ENCODE data around the gene KCTD19.

The KCTD19 gene

DNA sequence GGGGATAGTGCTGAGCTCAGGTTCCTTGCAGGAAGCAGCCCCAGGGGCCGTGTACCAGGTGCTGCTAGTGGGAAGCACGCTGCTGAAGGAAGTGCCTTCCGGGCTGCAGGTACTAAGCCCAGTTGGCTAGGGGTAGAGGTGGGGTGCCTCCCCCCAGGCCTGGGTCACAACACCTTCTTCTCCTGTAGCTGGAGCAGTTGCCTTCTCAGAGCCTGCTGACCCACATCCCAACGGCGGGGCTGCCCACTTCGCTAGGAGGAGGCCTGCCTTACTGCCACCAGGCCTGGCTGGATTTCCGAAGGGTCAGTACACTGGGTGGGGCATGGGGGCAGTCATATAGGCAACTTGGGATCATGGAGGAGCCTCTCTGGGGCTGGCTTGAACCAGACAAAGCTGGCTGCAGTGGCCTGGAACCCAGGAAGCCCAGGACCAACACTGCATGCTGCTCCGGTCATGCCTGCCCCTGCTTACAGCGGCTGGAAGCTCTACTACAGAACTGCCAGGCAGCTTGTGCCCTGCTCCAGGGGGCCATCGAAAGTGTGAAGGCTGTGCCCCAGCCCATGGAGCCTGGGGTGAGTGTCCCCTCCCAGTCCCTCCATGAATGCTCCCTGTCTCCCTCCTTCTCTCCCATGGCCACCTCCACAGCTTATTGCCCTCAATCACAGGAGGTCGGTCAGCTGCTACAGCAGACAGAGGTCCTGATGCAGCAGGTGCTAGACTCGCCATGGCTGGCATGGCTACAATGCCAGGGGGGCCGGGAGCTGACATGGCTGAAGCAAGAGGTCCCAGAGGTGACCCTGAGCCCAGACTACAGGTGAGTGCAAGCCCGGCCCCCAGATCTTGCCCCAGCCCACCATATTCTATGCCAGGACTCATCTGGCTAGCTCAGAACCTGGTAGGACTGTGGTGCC, 44.8 kb downstream of the KCTD19 start:
- no peak for DNase-seq

DNA sequence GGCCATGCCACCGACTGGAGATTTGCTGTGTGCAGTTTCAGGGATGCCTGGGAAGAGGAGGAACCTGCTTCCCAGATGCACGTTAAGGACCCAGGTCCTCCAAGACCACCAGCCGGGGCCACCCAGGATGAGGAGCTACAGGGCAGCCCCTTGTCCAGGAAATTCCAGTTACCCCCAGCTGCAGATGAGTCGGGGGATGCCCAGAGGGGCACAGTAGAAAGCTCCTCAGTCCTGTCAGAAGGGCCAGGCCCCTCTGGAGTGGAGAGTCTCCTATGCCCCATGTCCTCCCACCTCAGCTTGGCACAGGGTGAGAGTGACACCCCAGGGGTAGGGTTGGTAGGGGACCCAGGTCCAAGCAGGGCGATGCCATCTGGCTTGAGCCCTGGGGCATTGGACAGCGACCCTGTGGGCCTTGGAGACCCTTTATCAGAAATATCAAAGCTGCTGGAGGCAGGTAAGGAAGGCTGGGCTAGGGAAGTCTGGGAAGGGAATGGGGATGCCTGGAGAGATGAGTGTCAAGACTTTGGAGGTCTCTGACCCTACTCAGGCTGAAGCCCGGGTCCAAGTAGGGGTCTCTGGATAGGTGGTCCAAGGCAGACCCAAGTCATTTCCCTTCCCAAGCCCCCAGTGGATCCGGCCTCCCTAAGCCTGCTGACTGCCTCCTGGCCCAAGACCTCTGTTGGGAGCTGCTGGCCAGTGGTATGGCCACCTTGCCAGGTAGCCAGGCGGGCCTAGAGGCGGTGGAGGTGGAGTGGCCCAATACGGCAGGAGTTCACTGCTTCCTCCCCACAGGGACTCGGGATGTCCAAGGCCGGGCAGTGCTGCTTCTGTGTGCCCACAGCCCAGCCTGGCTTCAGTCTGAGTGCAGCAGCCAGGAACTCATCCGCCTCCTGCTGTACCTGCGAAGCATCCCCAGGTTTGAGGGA, 46.2 kb downstream of the KCTD19 start:
- no peak for DNase-seq

DNA sequence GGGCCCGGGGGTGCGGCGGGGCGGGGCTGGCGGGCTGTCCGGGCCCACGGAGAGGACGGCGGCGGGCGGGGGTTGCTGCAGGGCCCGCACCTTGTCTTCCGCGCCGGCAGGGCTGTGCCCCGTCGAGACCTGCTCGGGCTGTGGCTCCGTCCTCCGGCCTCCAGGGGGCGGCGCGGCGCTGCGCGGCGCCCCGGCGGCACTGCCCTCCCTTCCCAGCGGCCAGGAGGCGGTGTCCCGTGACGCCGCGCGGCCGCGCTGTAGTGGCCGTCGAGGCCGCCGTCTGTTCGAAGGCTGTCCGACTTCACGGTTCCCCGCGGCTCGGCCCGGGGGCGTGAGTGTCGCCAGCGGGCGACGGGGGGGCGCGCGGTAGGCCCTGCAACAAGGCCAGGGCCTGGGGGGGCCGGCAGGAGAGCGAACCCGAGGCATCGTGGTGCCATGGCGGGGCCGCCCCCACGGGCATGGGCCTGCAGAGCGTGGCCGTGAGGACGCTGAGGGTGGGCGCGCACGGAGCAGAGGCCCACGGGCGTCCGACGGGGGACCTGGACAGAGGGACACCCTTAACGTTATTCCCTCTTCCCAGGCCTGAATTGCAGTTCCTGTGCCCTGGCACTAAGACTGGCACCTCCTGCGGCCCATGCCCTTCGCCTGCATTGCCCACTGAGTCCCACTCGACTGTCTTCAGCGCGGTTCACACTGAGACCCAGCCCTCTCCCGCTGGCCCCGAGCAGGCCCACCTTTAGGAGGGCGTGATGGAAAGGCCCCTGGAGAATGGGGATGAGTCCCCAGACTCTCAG, 47.0 kb downstream of the KCTD19 start, which contains the start of gene PLEKHG4:
PLEKHG4 (plus strand) TSS at position 237 of the 794 bp plus-strand sequence; CDS start at position 750, 513 bp downstream.
- peak; percentile 93 for DNase-seq

DNA sequence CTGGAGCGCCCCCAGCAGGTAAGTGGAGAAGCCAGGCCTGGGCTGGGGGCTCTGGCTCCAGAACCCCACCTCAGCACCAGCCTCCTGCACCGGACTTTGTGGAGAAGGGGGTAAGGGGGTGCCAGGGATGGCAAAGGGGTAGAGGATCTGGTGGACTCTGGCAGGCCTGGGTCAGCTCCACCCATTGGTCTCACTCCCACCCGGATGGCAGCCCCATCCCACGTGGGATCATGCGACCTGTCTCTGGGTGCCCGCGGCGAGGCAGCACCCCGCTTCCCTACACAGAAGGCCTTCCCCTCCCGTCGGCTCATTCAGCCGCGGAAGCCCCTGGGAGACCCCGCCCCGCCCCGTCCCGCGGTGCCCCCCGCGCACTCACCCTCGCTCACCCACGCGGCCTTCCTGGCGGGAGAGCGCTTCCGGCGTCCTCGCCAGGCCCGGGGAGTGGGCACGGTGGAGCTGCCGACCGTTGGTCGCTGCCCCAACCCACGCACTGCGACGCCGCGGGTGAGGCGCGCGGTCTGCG, 47.7 kb downstream of the KCTD19 start:
- no peak for DNase-seq

- no peak for DNase-seq
Measured at GRCh38 chr16:67277999-67278772, 48.4 kb downstream of the KCTD19 start.

- DNase-seq = no peak
Measured at GRCh38 chr16:67277294-67277998, 49.1 kb downstream of the KCTD19 start.

GRCh38 chr16:67275321-67275720, 51.2 kb downstream of the KCTD19 start:
- no peak for DNase-seq

GRCh38 chr16:67271446-67271845, 55.1 kb downstream of the KCTD19 start:
- no peak for DNase-seq

DNA sequence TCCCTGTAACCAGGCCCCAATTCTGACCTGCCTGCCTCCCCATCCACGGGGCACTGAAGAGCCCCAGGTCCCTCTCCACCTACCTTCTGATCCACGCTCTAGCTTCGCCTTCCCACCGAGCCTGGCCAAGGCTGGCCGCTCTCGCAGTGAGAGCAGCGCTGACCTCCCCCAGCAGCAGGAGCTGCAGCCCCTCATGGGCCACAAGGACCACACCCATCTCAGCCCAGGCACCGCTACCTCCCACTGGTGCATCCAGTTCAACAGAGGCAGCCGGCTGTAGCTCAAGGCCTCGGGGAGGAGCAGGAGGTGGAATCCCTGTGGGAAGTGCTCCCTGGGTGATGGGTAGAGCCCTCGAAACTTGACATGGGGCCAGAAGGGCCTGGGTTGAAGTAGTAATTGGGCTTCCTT, 55.6 kb downstream of the KCTD19 start:
- DNase-seq = no peak

- DNase-seq = no peak
Measured at GRCh38 chr16:67269766-67270165, 56.8 kb downstream of the KCTD19 start.

DNA sequence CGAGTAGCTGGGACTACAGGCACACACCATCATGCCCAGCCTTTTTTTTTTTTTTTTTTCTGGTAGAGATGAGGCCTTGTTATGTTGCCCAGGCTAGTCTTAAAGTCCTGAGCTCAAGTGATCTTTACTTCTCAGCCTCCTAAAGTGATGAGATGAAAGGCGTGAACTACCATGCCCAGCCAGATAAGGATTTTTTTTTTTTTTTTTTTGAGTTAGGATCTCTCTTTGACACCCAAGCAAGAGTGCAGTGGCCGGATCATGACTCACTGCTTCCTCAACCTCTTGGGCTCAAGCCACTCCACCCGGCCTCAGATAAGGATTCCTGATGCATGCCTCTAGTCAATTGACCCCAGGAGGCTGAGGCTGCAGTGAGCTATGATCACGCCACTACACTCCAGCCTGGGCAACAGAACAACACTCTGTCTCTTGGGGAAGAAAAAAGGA, 58.4 kb downstream of the KCTD19 start:
- no peak for DNase-seq

GRCh38 chr16:67265834-67266233, 60.7 kb downstream of the KCTD19 start:
- DNase-seq = no peak

- no peak for DNase-seq
Measured at GRCh38 chr16:67264866-67265265, 61.7 kb downstream of the KCTD19 start.

- no peak for DNase-seq
Measured at GRCh38 chr16:67264277-67264676, 62.3 kb downstream of the KCTD19 start.

DNA sequence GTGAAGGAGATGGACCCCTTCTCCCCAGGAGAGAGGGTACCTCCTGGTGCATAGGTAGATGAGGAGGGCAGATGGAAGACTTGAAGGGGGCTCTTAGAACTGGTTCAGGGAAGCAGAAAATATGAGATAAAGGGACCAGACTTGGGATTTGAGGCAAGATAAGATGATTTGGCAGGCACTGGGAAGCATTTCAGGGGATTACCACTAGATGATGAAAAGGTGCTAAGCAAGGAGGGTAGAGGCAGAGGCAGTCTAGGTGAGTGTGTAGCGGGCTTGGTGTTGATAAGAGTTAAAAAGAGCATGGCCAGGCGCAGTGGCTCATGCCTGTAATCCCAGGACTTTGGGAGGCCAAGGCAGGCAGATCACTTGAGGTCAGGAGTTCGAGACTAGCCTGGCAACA, 63.3 kb downstream of the KCTD19 start:
- DNase-seq = no peak

DNA sequence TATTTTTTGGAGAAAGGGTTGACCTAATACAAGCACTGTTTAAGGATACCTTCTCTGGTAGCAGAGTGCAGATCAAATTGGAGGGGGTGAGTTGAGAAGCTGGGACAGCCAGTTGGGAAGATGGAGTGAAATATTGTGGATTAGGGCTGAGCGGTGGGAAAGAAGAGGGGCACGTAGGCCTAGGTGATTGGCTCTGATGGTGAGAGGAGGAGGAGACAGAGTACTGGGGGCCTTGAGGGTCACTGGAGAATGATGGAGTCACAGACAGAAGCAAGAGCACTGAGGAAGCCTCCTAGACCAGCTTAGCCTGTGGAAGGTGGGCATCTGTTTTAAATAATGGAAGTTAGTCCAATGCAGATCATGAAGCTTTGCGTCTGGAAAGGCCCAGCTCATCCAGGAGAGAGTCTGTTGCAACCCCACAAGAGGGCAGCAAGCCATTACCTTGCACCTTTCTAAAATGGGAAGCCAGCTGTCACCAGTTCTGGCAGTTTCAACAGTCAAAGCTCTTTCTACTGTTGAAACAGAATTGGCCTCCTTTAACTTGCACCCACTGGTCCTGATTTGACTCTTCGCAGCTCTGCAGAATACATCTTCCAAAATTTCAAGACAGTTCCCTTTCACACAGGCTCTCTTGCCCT, 66.0 kb downstream of the KCTD19 start:
- no peak for DNase-seq

DNA sequence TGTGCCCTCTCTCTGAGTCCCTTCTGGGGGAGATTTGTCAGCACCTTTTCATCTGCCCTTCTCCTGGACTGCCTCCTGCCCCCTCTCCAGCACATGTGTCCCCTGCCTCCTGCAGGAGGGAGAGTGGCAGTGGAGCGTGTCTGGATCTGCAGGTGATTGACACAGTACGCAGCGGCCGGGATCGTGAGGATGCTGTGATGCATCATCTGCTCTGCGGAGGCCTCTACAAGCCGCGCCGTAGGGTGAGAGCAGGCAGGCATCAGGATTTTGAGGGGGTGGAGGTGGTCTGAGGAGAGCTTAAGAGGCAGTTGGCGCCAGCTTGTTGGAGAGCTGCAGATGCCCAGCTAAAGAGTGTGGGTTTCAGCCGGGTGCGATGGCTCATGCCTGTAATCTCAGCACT, 66.8 kb downstream of the KCTD19 start:
- no peak for DNase-seq

GRCh38 chr16:67258161-67258835, 68.2 kb downstream of the KCTD19 start:
- no peak for DNase-seq

GRCh38 chr16:67257486-67258160, 68.9 kb downstream of the KCTD19 start:
- no peak for DNase-seq
